K562 (cell line): ENCODE data around the gene DNAJB6. TPM values are rescaled to one million over a fixed set of nuclear protein-coding genes. Genes with fewer than 3 reads are reported as not detected.

Experiments used
- BCL6 ChIP-seq: fragments of 250-450 bp; sonication (Bioruptor Pico); IDR thresholded peaks from 2 replicates; pipeline ENCODE4 v1.4.0; 2020
- CREM ChIP-seq: IDR thresholded peaks from 2 replicates; pipeline ENCODE4 v1.6.1; 2014; ENCODE audit warnings: antibody characterized with exemption, low read depth
- HDAC1 ChIP-seq, 2 experiments: fragments of 450-650 bp; IDR thresholded peaks; 2 replicates each; pipeline ENCODE4 v1.6.1; 2016 to 2017; ENCODE audit warnings: inconsistent platforms in 1 of 2, mild to moderate bottlenecking in 1 of 2, moderate library complexity in 1 of 2
- HDAC8 ChIP-seq: fragments of 450-650 bp; IDR thresholded peaks from 2 replicates; pipeline ENCODE4 v1.6.1; 2016; ENCODE audit warnings: mild to moderate bottlenecking, missing genetic modification characterization, moderate library complexity, missing compliant biosample characterization
- HEY1 ChIP-seq: fragments of 250-450 bp; sonication (Bioruptor Pico); IDR thresholded peaks from 2 replicates; pipeline ENCODE4 v1.5.0; 2020; ENCODE audit warnings: mild to moderate bottlenecking, moderate library complexity, borderline replicate concordance
- MBD2 ChIP-seq: sonication (generic); IDR thresholded peaks from 2 replicates; pipeline ENCODE4 v1.6.1; 2016; ENCODE audit warnings: low read depth, borderline replicate concordance
- MCM5 ChIP-seq: fragments of 450-650 bp; IDR thresholded peaks from 2 replicates; pipeline ENCODE4 v1.6.1; 2016; ENCODE audit warnings: low read depth
- SAFB ChIP-seq: fragments of 200-400 bp; formaldehyde crosslinking; IDR thresholded peaks from 2 replicates; pipeline ENCODE4 v1.6.1; 2017; ENCODE audit warnings: low read depth, low read length, borderline replicate concordance
- SP1 ChIP-seq: sonication (generic); formaldehyde crosslinking; IDR thresholded peaks from 2 replicates; pipeline ENCODE4 v1.8.1; 2022; ENCODE audit warnings: mild to moderate bottlenecking, missing genetic modification reagents
- TEAD2 ChIP-seq: fragments of 450-650 bp; IDR thresholded peaks from 2 replicates; pipeline ENCODE4 v1.6.1; 2016; ENCODE audit warnings: missing genetic modification characterization, control low read depth, missing compliant biosample characterization
- ZNF324 ChIP-seq: fragments of 250-450 bp; sonication (Bioruptor Pico); IDR thresholded peaks from 2 replicates; pipeline ENCODE4 v1.4.0; 2020; ENCODE audit warnings: mild to moderate bottlenecking
- ZNF609 ChIP-seq: sonication (generic); formaldehyde crosslinking; IDR thresholded peaks from 2 replicates; pipeline ENCODE4 v1.8.1; 2023; ENCODE audit warnings: missing genetic modification reagents, mild to moderate bottlenecking, borderline replicate concordance
- polyA plus RNA-seq, 8 experiments: library from polyadenylated mRNA; depleted of rRNA in 4 of 8; stranded (reverse) in 5 of 8; unstranded in 3 of 8; fragments of >200 nt; fragmentation: Nextera tagmentation in 2 of 8; fragmentation: Illumina TruSeq in 1 of 8; extraction: Ambion mirVana in 2 of 8; extraction: Trizol in 1 of 8; gene quantifications; 2 replicates each; pipeline versions ENCODE4 v1.2.1 to v1.2.3, GENCODE V29; 2011 to 2014; ENCODE audit warnings: inconsistent platforms in 1 of 8, missing spikeins in 1 of 8
- total RNA-seq, 7 experiments: library from RNA; depleted of rRNA in 6 of 7; stranded (reverse); fragments of >200 nt in 6 of 7; fragmentation: Illumina TruSeq in 2 of 7; extraction: Trizol in 2 of 7; gene quantifications; 2 replicates each; pipeline versions ENCODE4 v1.2.1 to v1.2.3, GENCODE V29; 2011 to 2021; ENCODE audit warnings: low replicate concordance in 1 of 7
- TF ChIP-seq, protein P1 (sequence below), 2 experiments: fragments of 250-450 bp in 1 of 2; fragments of 450-650 bp in 1 of 2; sonication (Bioruptor Pico) in 1 of 2; IDR thresholded peaks; 2 replicates each; pipeline versions ENCODE4 v1.6.1 to v1.8.0; 2016 to 2021; ENCODE audit warnings: mild to moderate bottlenecking in 2 of 2, moderate library complexity in 2 of 2, missing compliant biosample characterization in 1 of 2, missing genetic modification characterization in 1 of 2
- TF ChIP-seq, protein P2 (sequence below): sonication (generic); formaldehyde crosslinking; IDR thresholded peaks from 2 replicates; pipeline ENCODE4 v1.8.0; 2023; ENCODE audit warnings: mild to moderate bottlenecking, missing genetic modification reagents
- TF ChIP-seq, protein P3 (sequence below), 2 experiments: IDR thresholded peaks; 2 replicates each; pipeline ENCODE4 v1.6.1; 2011; ENCODE audit warnings: borderline replicate concordance in 1 of 2, control low read depth in 1 of 2, low read depth in 1 of 2, low read length in 1 of 2, mild to moderate bottlenecking in 1 of 2, mixed read lengths in 1 of 2, moderate library complexity in 1 of 2; ENCODE audit not compliant: insufficient read depth in 1 of 2, insufficient read length in 1 of 2, poor library complexity in 1 of 2, severe bottlenecking in 1 of 2; ENCODE audit errors: extremely low read depth in 1 of 2
- TF ChIP-seq, protein P4 (sequence below): fragments of 250-450 bp; sonication (Bioruptor Pico); IDR thresholded peaks from 2 replicates; pipeline ENCODE4 v1.5.0; 2020; ENCODE audit warnings: mild to moderate bottlenecking

DNAJB6 gene
- total and polyA plus RNA-seq, 9 of the 15 experiments (the other 6 are each of a cell fraction or from before 2014, with no cell fraction given): 84.5 to 158 (median 135) TPM

DNA sequence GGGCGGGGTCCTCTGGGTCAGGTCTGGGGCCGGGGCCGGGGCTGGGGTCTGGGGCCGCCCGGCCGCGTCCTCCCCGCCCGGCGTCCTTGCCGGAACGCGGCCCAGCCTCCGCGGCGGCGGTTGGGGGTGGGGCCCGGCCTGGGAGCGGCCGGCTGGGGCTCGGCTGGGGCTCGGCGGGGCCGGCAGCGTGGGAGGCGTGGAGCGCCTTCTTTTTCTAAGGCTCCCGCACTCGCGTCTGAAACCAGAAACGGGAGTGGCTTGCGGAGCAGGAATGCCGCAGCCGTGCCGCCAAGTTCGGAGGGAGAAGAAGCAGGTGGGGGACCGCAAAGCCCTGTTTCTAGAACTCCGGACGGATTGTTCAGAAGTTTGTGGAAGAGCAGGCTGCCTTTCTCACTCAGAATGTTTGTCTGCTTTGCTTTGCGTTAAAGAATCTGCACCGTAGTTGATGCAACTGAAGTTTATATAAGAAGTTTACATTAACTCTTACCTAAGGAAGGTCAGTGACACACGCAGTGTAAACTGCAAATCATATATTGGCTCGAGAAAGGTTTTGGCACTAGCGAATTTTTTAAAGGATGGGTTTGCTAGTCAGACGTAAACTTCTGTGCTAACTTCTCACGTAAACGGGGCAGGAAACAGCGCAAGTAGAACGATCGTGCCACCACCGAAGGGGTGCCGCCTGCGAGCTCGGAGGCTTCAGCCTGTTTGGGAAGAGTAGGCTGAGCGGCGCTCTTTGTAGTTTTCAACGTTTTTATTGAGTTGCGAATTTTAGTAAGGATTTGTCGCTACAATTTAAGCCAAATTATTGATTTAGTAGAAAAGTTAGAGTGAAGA lies 729 bp downstream of the DNAJB6 start (continued):
- TF ChIP-seq, protein P1, sequence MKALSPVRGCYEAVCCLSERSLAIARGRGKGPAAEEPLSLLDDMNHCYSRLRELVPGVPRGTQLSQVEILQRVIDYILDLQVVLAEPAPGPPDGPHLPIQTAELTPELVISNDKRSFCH (CRISPR knock-in tag; IDR thresholded peaks at IDR 0.05): no peak
- TF ChIP-seq, protein P1 (tag; IDR thresholded peaks at IDR 0.05): no peak
- TF ChIP-seq SAFB: peak; percentile 22; the same call in 1 of the 2 replicates
- TF ChIP-seq MBD2: no peak
- TF ChIP-seq MCM5: no peak
- TF ChIP-seq CREM: 0 out of 2 replicates have a peak, but pooled peaks have one; percentile 15
- TF ChIP-seq, protein P2, sequence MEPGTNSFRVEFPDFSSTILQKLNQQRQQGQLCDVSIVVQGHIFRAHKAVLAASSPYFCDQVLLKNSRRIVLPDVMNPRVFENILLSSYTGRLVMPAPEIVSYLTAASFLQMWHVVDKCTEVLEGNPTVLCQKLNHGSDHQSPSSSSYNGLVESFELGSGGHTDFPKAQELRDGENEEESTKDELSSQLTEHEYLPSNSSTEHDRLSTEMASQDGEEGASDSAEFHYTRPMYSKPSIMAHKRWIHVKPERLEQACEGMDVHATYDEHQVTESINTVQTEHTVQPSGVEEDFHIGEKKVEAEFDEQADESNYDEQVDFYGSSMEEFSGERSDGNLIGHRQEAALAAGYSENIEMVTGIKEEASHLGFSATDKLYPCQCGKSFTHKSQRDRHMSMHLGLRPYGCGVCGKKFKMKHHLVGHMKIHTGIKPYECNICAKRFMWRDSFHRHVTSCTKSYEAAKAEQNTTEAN (CRISPR knock-in tag): 0 out of 2 replicates have a peak, but pooled peaks have one; percentile 35
- no peak for TF ChIP-seq HEY1 (CRISPR knock-in tag)
- TF ChIP-seq, protein P3, sequence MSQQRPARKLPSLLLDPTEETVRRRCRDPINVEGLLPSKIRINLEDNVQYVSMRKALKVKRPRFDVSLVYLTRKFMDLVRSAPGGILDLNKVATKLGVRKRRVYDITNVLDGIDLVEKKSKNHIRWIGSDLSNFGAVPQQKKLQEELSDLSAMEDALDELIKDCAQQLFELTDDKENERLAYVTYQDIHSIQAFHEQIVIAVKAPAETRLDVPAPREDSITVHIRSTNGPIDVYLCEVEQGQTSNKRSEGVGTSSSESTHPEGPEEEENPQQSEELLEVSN (IDR thresholded peaks at IDR 0.05; ENCODE audit: borderline replicate concordance in 1 of 2, extremely low read depth in 1 of 2, insufficient read depth in 1 of 2, insufficient read length in 1 of 2, low read depth in 1 of 2, low read length in 1 of 2, poor library complexity in 1 of 2, severe bottlenecking in 1 of 2): peak in 1 of 2 experiments; percentile 47
- no peak for TF ChIP-seq HDAC8 (tag)
- no peak for TF ChIP-seq TEAD2 (tag)
- peak; percentile 9; the same call in 1 of the 2 replicates for TF ChIP-seq SP1
- TF ChIP-seq ZNF609 (CRISPR knock-in tag): no peak
- peak in 1 of 2 experiments; percentile 11; a peak in 1 of 4 replicates for TF ChIP-seq HDAC1 (IDR thresholded peaks at IDR 0.05)
- TF ChIP-seq ZNF324: no peak
- TF ChIP-seq BCL6 (CRISPR knock-in tag): no peak
- TF ChIP-seq, protein P4, sequence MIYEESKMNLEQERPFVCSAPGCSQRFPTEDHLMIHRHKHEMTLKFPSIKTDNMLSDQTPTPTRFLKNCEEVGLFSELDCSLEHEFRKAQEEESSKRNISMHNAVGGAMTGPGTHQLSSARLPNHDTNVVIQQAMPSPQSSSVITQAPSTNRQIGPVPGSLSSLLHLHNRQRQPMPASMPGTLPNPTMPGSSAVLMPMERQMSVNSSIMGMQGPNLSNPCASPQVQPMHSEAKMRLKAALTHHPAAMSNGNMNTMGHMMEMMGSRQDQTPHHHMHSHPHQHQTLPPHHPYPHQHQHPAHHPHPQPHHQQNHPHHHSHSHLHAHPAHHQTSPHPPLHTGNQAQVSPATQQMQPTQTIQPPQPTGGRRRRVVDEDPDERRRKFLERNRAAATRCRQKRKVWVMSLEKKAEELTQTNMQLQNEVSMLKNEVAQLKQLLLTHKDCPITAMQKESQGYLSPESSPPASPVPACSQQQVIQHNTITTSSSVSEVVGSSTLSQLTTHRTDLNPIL (CRISPR knock-in tag): no peak
